ENCODE data around the gene IFNK.

Gene IFNK

GRCh38 chr9:27487128-27487640, 36.9 kb upstream of the IFNK start:
- no peak overlapping the region for H3K9ac ChIP-seq (ENCODE audit: low read depth, low read length, poor library complexity)
- peaks cover 1 to 53% of the 10 kb centered on the region in 2 donors for H3K36me3 ChIP-seq (replicated peaks in 1 of 2; ENCODE audit: control insufficient read depth in 2 of 2, insufficient read depth in 2 of 2, low read length in 2 of 2)
- no peak overlapping the region for H2AFZ ChIP-seq (ENCODE audit: low read length)
- H4K8ac ChIP-seq (ENCODE audit: low read depth, low read length), result no peak overlapping the region
- H3K18ac ChIP-seq (ENCODE audit: low read length), result peak overlapping the region; percentile 31
- H2BK5ac ChIP-seq (ENCODE audit: low read length), result no peak overlapping the region
- H3K27ac ChIP-seq (replicated peaks; ENCODE audit: low read length), result no peak overlapping the region
- no peak overlapping the region for H3K4me2 ChIP-seq (ENCODE audit: insufficient read depth, low read length, poor library complexity, severe bottlenecking)
- no peaks in the 10 kb centered on the region for H3K79me1 ChIP-seq (ENCODE audit: low read depth, low read length)
- H3K27me3 ChIP-seq (ENCODE audit: control insufficient read depth in 3 of 3, insufficient read depth in 3 of 3, low read depth in 1 of 3, low read length in 3 of 3), result no peaks in the 10 kb centered on the region
- no peak overlapping the region for H4K91ac ChIP-seq (ENCODE audit: low read depth, low read length, poor library complexity)
- no peak for DNase-seq (ENCODE audit: low spot score)
- H3K4me3 ChIP-seq (ENCODE audit: low read length in 2 of 2), result no peak overlapping the region
- H3K14ac ChIP-seq (ENCODE audit: low read length), result no peak overlapping the region
- no CpG with 5 or more reads among the region's 5 CpGs for WGBS, 2 donors (ENCODE audit: extremely low coverage in 2 of 2, insufficient read length in 2 of 2, insufficient replicate concordance in 1 of 2)
- H2BK15ac ChIP-seq (ENCODE audit: low read length), result no peak overlapping the region
- H3K4ac ChIP-seq (ENCODE audit: low read length), result no peak overlapping the region
- no peak overlapping the region for H3K23ac ChIP-seq (ENCODE audit: low read depth, low read length, poor library complexity)
- peaks cover 22 to 26% of the 10 kb centered on the region in 2 donors for H3K4me1 ChIP-seq (ENCODE audit: control insufficient read depth in 2 of 2, insufficient read depth in 1 of 2, low read depth in 1 of 2, low read length in 2 of 2)
- no peak overlapping the region for H2BK120ac ChIP-seq (ENCODE audit: low read depth, low read length)
- H3K9me3 ChIP-seq (replicated peaks in 1 of 2; ENCODE audit: control insufficient read depth in 2 of 2, insufficient read depth in 1 of 2, low read depth in 1 of 2, low read length in 2 of 2), result peaks cover 0 to 11% of the 10 kb centered on the region in 2 donors
- no peak overlapping the region for H2BK12ac ChIP-seq (ENCODE audit: low read length)
- H2AK5ac ChIP-seq (ENCODE audit: low read depth, low read length), result no peak overlapping the region

GRCh38 chr9:27487927-27488326, 36.2 kb upstream of the IFNK start:
- Histone ChIP-seq H3K27me3 (ENCODE audit: control insufficient read depth in 3 of 3, insufficient read depth in 3 of 3, low read depth in 1 of 3, low read length in 3 of 3) (no peaks in the 10 kb centered on the region), H3K9ac (ENCODE audit: low read depth, low read length, poor library complexity) (no peak overlapping the region), H4K91ac (ENCODE audit: low read depth, low read length, poor library complexity) (no peak overlapping the region), H3K4me3 (ENCODE audit: low read length in 2 of 2) (no peak overlapping the region), H2BK15ac (ENCODE audit: low read length) (no peak overlapping the region), H2BK120ac (ENCODE audit: low read depth, low read length) (no peak overlapping the region), H3K4me2 (ENCODE audit: insufficient read depth, low read length, poor library complexity, severe bottlenecking) (no peak overlapping the region), H3K79me1 (ENCODE audit: low read depth, low read length) (no peaks in the 10 kb centered on the region), H3K23ac (ENCODE audit: low read depth, low read length, poor library complexity) (no peak overlapping the region), H2AK5ac (ENCODE audit: low read depth, low read length) (no peak overlapping the region), H2BK12ac (ENCODE audit: low read length) (no peak overlapping the region), H2BK5ac (ENCODE audit: low read length) (no peak overlapping the region), H3K14ac (ENCODE audit: low read length) (no peak overlapping the region), H4K8ac (ENCODE audit: low read depth, low read length) (no peak overlapping the region), H3K18ac (ENCODE audit: low read length) (peak overlapping the region; percentile 72), H3K4me1 (ENCODE audit: control insufficient read depth in 2 of 2, insufficient read depth in 1 of 2, low read depth in 1 of 2, low read length in 2 of 2) (peaks cover 22 to 26% of the 10 kb centered on the region in 2 donors), H2AFZ (ENCODE audit: low read length) (no peak overlapping the region), H3K4ac (ENCODE audit: low read length) (no peak overlapping the region), H3K36me3 (replicated peaks in 1 of 2; ENCODE audit: control insufficient read depth in 2 of 2, insufficient read depth in 2 of 2, low read length in 2 of 2) (peaks cover 1 to 52% of the 10 kb centered on the region in 2 donors), H3K27ac (replicated peaks; ENCODE audit: low read length) (peak overlapping the region; percentile 76), H3K9me3 (replicated peaks in 1 of 2; ENCODE audit: control insufficient read depth in 2 of 2, insufficient read depth in 1 of 2, low read depth in 1 of 2, low read length in 2 of 2) (peaks cover 0 to 9% of the 10 kb centered on the region in 2 donors)
- DNase-seq (ENCODE audit: low spot score), result no peak
- WGBS, 2 donors (ENCODE audit: extremely low coverage in 2 of 2, insufficient read length in 2 of 2, insufficient replicate concordance in 1 of 2), result no CpG with 5 or more reads among the region's 1 CpG

DNA sequence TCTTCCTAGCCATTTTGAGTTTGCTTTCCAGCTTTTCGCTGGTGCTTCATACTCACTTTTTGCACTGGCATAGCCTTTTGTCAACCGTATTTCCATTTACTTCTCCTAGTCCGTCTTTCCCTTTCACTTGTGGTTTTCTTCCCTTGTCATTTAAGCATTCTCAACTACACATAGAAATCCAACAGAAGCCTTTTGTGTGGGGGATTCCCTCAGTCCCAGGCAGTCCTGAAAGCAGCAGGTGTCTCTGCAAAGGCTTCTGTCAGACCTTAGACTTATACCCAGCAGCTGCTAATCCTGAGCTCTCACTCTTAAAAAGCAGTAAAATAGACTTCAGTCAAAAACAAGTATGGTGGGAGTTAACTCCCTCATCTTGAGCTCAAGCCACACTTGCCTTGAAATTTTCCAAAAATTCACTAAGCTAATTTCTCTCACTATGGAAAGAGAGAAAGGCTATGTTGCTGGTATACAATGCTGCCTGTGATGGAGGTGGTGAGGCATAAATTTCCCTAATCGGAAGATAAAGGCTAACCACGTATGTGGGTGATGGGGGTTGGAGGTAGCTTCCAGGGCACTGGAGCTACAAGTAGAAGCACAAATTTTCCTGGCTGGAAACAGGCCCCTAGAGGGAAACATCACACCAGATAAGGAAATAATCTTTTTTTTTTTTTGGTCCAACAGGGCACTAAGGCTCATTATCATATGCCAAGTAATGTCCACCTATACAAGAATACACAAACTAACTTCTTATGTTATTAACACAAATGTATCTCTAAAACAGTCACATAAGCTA, 34.8 kb upstream of the IFNK start:
- Histone ChIP-seq H3K9ac (ENCODE audit: low read depth, low read length, poor library complexity) (no peak overlapping the region), H2BK12ac (ENCODE audit: low read length) (no peak overlapping the region), H4K8ac (ENCODE audit: low read depth, low read length) (no peak overlapping the region), H3K79me1 (ENCODE audit: low read depth, low read length) (no peaks in the 10 kb centered on the region), H2BK5ac (ENCODE audit: low read length) (no peak overlapping the region), H4K91ac (ENCODE audit: low read depth, low read length, poor library complexity) (no peak overlapping the region), H3K9me3 (replicated peaks in 1 of 2; ENCODE audit: control insufficient read depth in 2 of 2, insufficient read depth in 1 of 2, low read depth in 1 of 2, low read length in 2 of 2) (no peaks in the 10 kb centered on the region), H3K4me3 (ENCODE audit: low read length in 2 of 2) (no peak overlapping the region), H3K4me1 (ENCODE audit: control insufficient read depth in 2 of 2, insufficient read depth in 1 of 2, low read depth in 1 of 2, low read length in 2 of 2) (peaks cover 22 to 26% of the 10 kb centered on the region in 2 donors), H3K14ac (ENCODE audit: low read length) (no peak overlapping the region), H2BK15ac (ENCODE audit: low read length) (no peak overlapping the region), H3K18ac (ENCODE audit: low read length) (no peak overlapping the region), H2AFZ (ENCODE audit: low read length) (peak overlapping the region; percentile 45), H3K4ac (ENCODE audit: low read length) (no peak overlapping the region), H2AK5ac (ENCODE audit: low read depth, low read length) (no peak overlapping the region), H3K36me3 (replicated peaks in 1 of 2; ENCODE audit: control insufficient read depth in 2 of 2, insufficient read depth in 2 of 2, low read length in 2 of 2) (peaks cover 0 to 43% of the 10 kb centered on the region in 2 donors), H3K27me3 (ENCODE audit: control insufficient read depth in 3 of 3, insufficient read depth in 3 of 3, low read depth in 1 of 3, low read length in 3 of 3) (no peaks in the 10 kb centered on the region), H3K27ac (replicated peaks; ENCODE audit: low read length) (peak overlapping the region; percentile 95), H3K4me2 (ENCODE audit: insufficient read depth, low read length, poor library complexity, severe bottlenecking) (peak overlapping the region; percentile 22), H3K23ac (ENCODE audit: low read depth, low read length, poor library complexity) (no peak overlapping the region), H2BK120ac (ENCODE audit: low read depth, low read length) (no peak overlapping the region)
- no CpG with 5 or more reads among the region's 5 CpGs for WGBS, 2 donors (ENCODE audit: extremely low coverage in 2 of 2, insufficient read length in 2 of 2, insufficient replicate concordance in 1 of 2)
- peak; percentile 57 for DNase-seq (ENCODE audit: low spot score)

DNA sequence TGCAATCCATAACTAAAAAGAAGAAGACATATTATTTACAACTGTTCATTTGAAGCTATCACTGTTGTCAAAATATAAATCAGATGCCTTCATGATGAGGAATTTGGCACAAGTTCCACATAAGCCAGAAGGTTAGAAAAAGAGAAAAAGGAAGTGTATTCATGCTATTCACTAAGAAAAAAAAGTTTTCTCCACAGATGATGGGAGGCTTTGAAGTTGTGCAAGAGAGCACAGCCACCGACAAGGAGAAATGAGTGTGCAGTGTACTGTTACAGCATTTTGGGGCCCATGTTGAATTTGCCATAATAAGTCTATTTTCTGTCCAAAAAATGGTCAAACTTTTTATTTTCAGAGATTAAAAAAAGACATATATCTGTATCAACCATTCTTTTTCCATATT, 32.9 kb upstream of the IFNK start:
- no CpG with 5 or more reads among the region's 1 CpG for WGBS, 2 donors (ENCODE audit: extremely low coverage in 2 of 2, insufficient read length in 2 of 2, insufficient replicate concordance in 1 of 2)
- no peak overlapping the region for H2BK120ac ChIP-seq (ENCODE audit: low read depth, low read length)
- H2BK15ac ChIP-seq (ENCODE audit: low read length), result no peak overlapping the region
- H4K8ac ChIP-seq (ENCODE audit: low read depth, low read length), result no peak overlapping the region
- H3K4me2 ChIP-seq (ENCODE audit: insufficient read depth, low read length, poor library complexity, severe bottlenecking), result no peak overlapping the region
- no peak overlapping the region for H2BK5ac ChIP-seq (ENCODE audit: low read length)
- H2BK12ac ChIP-seq (ENCODE audit: low read length), result no peak overlapping the region
- no peak overlapping the region for H2AFZ ChIP-seq (ENCODE audit: low read length)
- peaks cover 0 to 2% of the 10 kb centered on the region in 2 donors for H3K9me3 ChIP-seq (replicated peaks in 1 of 2; ENCODE audit: control insufficient read depth in 2 of 2, insufficient read depth in 1 of 2, low read depth in 1 of 2, low read length in 2 of 2)
- H3K79me1 ChIP-seq (ENCODE audit: low read depth, low read length), result no peaks in the 10 kb centered on the region
- peaks cover 21 to 35% of the 10 kb centered on the region in 2 donors for H3K4me1 ChIP-seq (ENCODE audit: control insufficient read depth in 2 of 2, insufficient read depth in 1 of 2, low read depth in 1 of 2, low read length in 2 of 2)
- no peak overlapping the region for H4K91ac ChIP-seq (ENCODE audit: low read depth, low read length, poor library complexity)
- H3K27me3 ChIP-seq (ENCODE audit: control insufficient read depth in 3 of 3, insufficient read depth in 3 of 3, low read depth in 1 of 3, low read length in 3 of 3), result no peaks in the 10 kb centered on the region
- no peak for DNase-seq (ENCODE audit: low spot score)
- no peak overlapping the region for H3K14ac ChIP-seq (ENCODE audit: low read length)
- H3K27ac ChIP-seq (replicated peaks; ENCODE audit: low read length), result no peak overlapping the region
- no peak overlapping the region for H2AK5ac ChIP-seq (ENCODE audit: low read depth, low read length)
- H3K36me3 ChIP-seq (replicated peaks in 1 of 2; ENCODE audit: control insufficient read depth in 2 of 2, insufficient read depth in 2 of 2, low read length in 2 of 2), result peaks cover 0 to 32% of the 10 kb centered on the region in 2 donors
- no peak overlapping the region for H3K18ac ChIP-seq (ENCODE audit: low read length)
- H3K4me3 ChIP-seq (ENCODE audit: low read length in 2 of 2), result no peak overlapping the region
- H3K23ac ChIP-seq (ENCODE audit: low read depth, low read length, poor library complexity), result no peak overlapping the region
- H3K4ac ChIP-seq (ENCODE audit: low read length), result no peak overlapping the region
- no peak overlapping the region for H3K9ac ChIP-seq (ENCODE audit: low read depth, low read length, poor library complexity)

Measured in neuronal stem cell (in vitro differentiated cells).